ENCODE results near the gene DAPK2. TPM values are rescaled to one million over a fixed set of nuclear protein-coding genes. Genes with fewer than 3 reads are reported as not detected.
A peak's percentile ranks its signal among the peaks of the same experiment; 100 is the strongest.

Gene DAPK2
- total RNA-seq, 1 experiment from 2014 or later = 1.4 TPM

DNA sequence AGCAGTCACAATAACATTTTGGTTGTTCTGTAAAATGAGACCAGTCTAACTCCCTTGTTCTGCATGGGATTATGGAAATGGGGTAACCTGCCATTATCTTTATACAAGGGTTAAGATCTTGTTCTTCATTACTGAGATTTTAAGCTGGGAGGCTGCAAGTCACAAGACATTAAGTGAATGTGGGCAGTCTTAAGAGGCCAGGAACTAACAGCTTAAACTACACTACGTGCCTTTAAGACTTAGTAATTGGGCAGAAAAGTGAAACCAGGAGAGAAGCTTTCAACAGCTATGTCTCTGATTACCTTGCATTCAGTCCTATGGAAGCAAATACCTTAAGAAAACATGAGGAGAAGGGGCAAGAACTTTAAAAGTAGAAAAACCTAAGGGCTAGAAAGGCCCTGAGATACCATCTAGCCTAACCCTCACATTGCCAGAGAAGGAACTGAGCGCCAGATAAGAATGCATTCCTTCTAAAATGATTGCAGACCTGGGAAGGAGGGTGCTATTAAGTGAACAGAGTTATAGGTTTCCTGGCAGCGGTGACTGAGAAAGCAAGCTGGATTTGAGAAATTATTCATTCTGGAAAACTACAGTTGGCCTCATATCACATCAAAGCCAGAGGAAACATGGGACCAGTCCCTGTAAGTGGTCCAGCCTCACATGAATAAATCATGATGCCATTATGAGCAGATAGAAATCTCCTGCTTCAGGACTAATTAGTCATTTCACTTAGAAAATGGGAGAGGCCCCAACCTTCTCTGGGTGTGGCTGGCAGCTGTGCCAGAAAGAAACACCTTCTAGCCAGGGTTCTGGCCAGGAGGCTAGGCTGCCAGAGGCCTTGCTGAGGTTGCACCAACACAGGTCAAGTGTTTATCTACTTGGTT, 32.9 kb downstream of the DAPK2 start:
- intact Hi-C loops (cut with micrococcal nuclease) = no loop called here
- ATAC-seq (no peak), DNase-seq (peak; percentile 40)
- Histone ChIP-seq H3K79me2 (ENCODE audit: low read length) (no peaks in the 10 kb centered on the region), H4K20me1 (ENCODE audit: low read length) (no peaks in the 10 kb centered on the region), H3K27ac (ENCODE audit: low read length) (no peak overlapping the region), H3K27me3 (ENCODE audit: low read length) (no peaks in the 10 kb centered on the region), H3K4me1 (ENCODE audit: insufficient read depth, low read length) (peaks cover 56% of the 10 kb centered on the region), H3K9me2 (replicated peaks; ENCODE audit: low read length) (no peaks in the 10 kb centered on the region), H3K9ac (ENCODE audit: low read length) (no peak overlapping the region), H3K9me3 (ENCODE audit: low read length) (no peaks in the 10 kb centered on the region), H3K4me2 (ENCODE audit: low read length) (no peak overlapping the region), H2AFZ (ENCODE audit: low read length) (no peak overlapping the region), H3F3A (ENCODE audit: low read length, unreplicated experiment) (no peaks in the 10 kb centered on the region), H3K36me3 (ENCODE audit: low read depth, low read length) (no peaks in the 10 kb centered on the region), H3K4me3 (ENCODE audit: low read length) (no peak overlapping the region)
- TF ChIP-seq, protein P1, sequence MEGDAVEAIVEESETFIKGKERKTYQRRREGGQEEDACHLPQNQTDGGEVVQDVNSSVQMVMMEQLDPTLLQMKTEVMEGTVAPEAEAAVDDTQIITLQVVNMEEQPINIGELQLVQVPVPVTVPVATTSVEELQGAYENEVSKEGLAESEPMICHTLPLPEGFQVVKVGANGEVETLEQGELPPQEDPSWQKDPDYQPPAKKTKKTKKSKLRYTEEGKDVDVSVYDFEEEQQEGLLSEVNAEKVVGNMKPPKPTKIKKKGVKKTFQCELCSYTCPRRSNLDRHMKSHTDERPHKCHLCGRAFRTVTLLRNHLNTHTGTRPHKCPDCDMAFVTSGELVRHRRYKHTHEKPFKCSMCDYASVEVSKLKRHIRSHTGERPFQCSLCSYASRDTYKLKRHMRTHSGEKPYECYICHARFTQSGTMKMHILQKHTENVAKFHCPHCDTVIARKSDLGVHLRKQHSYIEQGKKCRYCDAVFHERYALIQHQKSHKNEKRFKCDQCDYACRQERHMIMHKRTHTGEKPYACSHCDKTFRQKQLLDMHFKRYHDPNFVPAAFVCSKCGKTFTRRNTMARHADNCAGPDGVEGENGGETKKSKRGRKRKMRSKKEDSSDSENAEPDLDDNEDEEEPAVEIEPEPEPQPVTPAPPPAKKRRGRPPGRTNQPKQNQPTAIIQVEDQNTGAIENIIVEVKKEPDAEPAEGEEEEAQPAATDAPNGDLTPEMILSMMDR (conservative IDR thresholded peaks at IDR 0.05; ENCODE audit: low read depth, low read length) = no peak
- TF ChIP-seq EZH2 (IDR thresholded peaks at IDR 0.05; ENCODE audit: low read length, unreplicated experiment) (no peak), EZH2phosphoT487 (IDR thresholded peaks at IDR 0.05; ENCODE audit: borderline replicate concordance, low read length) (no peak)
- POLR2A ChIA-PET (ENCODE audit: unreplicated experiment) = no interaction called here
- CTCF ChIA-PET = no interaction called here
- BruUV-seq (replicated peaks) = no TSS peak

DNA sequence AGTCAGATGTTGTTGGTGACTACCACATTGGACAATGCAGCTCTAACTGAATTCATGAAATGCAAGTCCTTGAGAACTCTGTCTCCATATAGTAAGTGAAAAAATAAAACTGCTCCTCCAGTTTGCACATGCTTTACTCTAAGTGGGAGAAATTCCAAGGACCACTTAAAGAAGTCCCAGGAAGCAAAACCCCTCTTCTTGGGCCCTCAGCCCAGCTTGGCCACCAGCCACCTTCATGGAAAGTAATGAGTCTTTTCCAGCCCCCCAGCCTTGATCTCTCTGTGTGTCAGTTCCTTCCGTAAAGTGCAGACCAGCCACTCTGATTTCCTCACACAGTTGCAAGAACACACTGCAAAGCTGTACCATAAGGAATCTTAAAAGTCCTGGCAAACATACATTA, 34.5 kb downstream of the DAPK2 start:
- ChIA-PET CTCF (no interaction called here), POLR2A (ENCODE audit: unreplicated experiment) (no interaction called here)
- H2AFZ ChIP-seq (ENCODE audit: low read length) = no peak overlapping the region
- DNase-seq (no peak), ATAC-seq (no peak)
- H3K27ac ChIP-seq (ENCODE audit: low read length) = no peak overlapping the region
- no peaks in the 10 kb centered on the region for H3F3A ChIP-seq (ENCODE audit: low read length, unreplicated experiment)
- no peaks in the 10 kb centered on the region for H3K9me2 ChIP-seq (replicated peaks; ENCODE audit: low read length)
- TF ChIP-seq, protein P1 (conservative IDR thresholded peaks at IDR 0.05; ENCODE audit: low read depth, low read length) = no peak
- TF ChIP-seq EZH2 (IDR thresholded peaks at IDR 0.05; ENCODE audit: low read length, unreplicated experiment) (no peak), EZH2phosphoT487 (IDR thresholded peaks at IDR 0.05; ENCODE audit: borderline replicate concordance, low read length) (no peak)
- H3K9ac ChIP-seq (ENCODE audit: low read length) = no peak overlapping the region
- no peaks in the 10 kb centered on the region for H3K79me2 ChIP-seq (ENCODE audit: low read length)
- no peaks in the 10 kb centered on the region for H3K36me3 ChIP-seq (ENCODE audit: low read depth, low read length)
- H3K4me2 ChIP-seq (ENCODE audit: low read length) = no peak overlapping the region
- intact Hi-C loops (cut with micrococcal nuclease) = no loop called here
- no peaks in the 10 kb centered on the region for H4K20me1 ChIP-seq (ENCODE audit: low read length)
- peaks cover 40% of the 10 kb centered on the region for H3K4me1 ChIP-seq (ENCODE audit: insufficient read depth, low read length)
- no peak overlapping the region for H3K4me3 ChIP-seq (ENCODE audit: low read length)
- BruUV-seq (replicated peaks) = no TSS peak
- H3K9me3 ChIP-seq (ENCODE audit: low read length) = no peaks in the 10 kb centered on the region
- no peaks in the 10 kb centered on the region for H3K27me3 ChIP-seq (ENCODE audit: low read length)

DNA sequence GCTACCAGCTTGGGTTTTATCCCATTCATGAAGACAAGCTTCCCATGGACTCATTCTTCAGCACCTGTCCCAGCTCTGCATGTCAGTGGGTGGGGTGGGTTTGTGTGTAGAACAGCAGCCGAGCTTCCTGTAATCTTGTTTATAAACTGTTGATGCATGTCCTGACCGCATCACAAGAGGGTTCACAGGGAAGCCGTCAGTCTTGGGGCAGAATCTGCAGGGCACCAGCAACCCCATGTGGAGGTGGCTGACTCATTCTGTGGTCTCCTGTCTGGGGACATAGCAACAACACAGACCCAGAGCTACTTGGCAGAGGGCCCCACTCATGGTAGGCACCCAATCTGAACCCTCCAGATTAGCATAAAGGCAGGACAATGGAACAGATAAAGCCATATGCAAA, 35.6 kb downstream of the DAPK2 start:
- Histone ChIP-seq H3K79me2 (ENCODE audit: low read length) (no peaks in the 10 kb centered on the region), H3F3A (ENCODE audit: low read length, unreplicated experiment) (no peaks in the 10 kb centered on the region), H3K9ac (ENCODE audit: low read length) (no peak overlapping the region), H3K27ac (ENCODE audit: low read length) (peak overlapping the region; percentile 52), H3K36me3 (ENCODE audit: low read depth, low read length) (no peaks in the 10 kb centered on the region), H3K4me2 (ENCODE audit: low read length) (peak overlapping the region; percentile 35; the same call in 1 of the 2 replicates), H3K4me1 (ENCODE audit: insufficient read depth, low read length) (peaks cover 35% of the 10 kb centered on the region), H4K20me1 (ENCODE audit: low read length) (no peaks in the 10 kb centered on the region), H3K4me3 (ENCODE audit: low read length) (no peak overlapping the region), H3K27me3 (ENCODE audit: low read length) (no peaks in the 10 kb centered on the region), H2AFZ (ENCODE audit: low read length) (no peak overlapping the region), H3K9me2 (replicated peaks; ENCODE audit: low read length) (no peaks in the 10 kb centered on the region), H3K9me3 (ENCODE audit: low read length) (no peaks in the 10 kb centered on the region)
- CTCF ChIA-PET = no interaction called here
- peak; percentile 79 for DNase-seq
- TF ChIP-seq EZH2phosphoT487 (IDR thresholded peaks at IDR 0.05; ENCODE audit: borderline replicate concordance, low read length) (no peak), EZH2 (IDR thresholded peaks at IDR 0.05; ENCODE audit: low read length, unreplicated experiment) (no peak)
- TF ChIP-seq, protein P1 (conservative IDR thresholded peaks at IDR 0.05; ENCODE audit: low read depth, low read length) = no peak
- peak; percentile 55 for ATAC-seq
- intact Hi-C loops (cut with micrococcal nuclease) = no loop called here
- POLR2A ChIA-PET (ENCODE audit: unreplicated experiment) = no interaction called here
- BruUV-seq (replicated peaks) = no TSS peak
